Upper lobe of left lung (tissue), 4 donors: ENCODE measurements around the gene G6PC1.

Source experiments
- EP300 ChIP-seq, 4 donors: sonication (generic); formaldehyde crosslinking; IDR thresholded peaks; one replicate each; pipeline ENCODE4 v1.5.1; 2017; ENCODE audit warnings: antibody characterized with exemption in 4 of 4, control low read depth in 2 of 4
- POLR2A ChIP-seq, 4 donors: fragments of 450-650 bp; IDR thresholded peaks; one replicate each; pipeline ENCODE4 v1.5.1; 2016 to 2017; ENCODE audit warnings: antibody characterized with exemption in 4 of 4, mild to moderate bottlenecking in 2 of 4
- POLR2AphosphoS5 ChIP-seq, 2 donors: sonication (generic); formaldehyde crosslinking; IDR thresholded peaks; one replicate each; pipeline ENCODE4 v1.5.1; 2017; ENCODE audit warnings: antibody characterized with exemption in 2 of 2
- TF ChIP-seq, protein P1 (sequence below), 6 experiments: fragments of 450-650 bp in 4 of 6; fragments of 200-600 bp in 2 of 6; sonication (generic) in 2 of 6; IDR thresholded peaks; one replicate each; pipeline ENCODE4 v1.5.1; 2016 to 2019; ENCODE audit warnings: antibody characterized with exemption in 6 of 6

DNA sequence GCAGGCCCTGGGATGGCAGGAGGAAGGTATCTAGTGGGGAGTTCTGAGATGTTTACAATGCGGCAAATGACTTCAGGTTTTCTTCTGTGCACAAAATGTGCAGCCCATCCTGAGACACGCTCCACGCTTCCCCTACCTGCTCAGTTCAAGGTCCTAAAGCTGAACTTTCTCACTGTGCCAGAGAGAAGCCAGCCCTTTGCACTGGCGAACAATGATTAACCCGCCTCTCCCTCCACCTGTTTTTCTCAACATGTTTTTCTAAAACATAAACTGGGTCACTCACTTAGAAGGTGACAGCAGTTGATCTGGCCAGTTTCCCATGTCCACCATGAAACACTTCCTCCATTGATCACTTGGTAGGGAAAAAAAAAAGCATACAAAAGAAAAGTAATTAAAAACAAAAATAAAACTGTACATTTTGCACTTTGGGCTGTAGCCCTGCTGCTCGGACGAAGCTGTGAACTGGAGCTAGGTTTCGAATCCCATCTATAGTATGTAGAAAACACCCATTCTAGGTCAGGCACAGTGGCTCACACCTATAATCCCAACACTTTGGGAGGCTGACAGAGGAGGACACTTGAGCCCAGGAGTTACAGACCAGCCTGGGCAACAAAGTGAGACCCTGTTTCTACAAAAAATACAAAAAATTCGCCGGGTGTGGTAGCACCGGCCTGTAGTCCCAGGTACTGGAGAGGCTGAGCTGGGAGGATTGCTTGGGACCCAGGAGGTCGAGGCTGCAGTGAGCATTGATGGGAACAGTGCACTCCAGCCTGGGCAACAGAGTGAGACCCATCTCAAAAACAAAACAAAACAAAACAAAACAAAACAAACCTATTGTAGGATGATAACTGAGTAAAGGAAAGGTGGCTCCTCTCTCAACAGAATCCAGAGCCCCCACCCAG is 6.1 kb upstream of the G6PC1 start:
- TF ChIP-seq, protein P1, sequence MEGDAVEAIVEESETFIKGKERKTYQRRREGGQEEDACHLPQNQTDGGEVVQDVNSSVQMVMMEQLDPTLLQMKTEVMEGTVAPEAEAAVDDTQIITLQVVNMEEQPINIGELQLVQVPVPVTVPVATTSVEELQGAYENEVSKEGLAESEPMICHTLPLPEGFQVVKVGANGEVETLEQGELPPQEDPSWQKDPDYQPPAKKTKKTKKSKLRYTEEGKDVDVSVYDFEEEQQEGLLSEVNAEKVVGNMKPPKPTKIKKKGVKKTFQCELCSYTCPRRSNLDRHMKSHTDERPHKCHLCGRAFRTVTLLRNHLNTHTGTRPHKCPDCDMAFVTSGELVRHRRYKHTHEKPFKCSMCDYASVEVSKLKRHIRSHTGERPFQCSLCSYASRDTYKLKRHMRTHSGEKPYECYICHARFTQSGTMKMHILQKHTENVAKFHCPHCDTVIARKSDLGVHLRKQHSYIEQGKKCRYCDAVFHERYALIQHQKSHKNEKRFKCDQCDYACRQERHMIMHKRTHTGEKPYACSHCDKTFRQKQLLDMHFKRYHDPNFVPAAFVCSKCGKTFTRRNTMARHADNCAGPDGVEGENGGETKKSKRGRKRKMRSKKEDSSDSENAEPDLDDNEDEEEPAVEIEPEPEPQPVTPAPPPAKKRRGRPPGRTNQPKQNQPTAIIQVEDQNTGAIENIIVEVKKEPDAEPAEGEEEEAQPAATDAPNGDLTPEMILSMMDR (IDR thresholded peaks at IDR 0.05) = no peak
- no peak for TF ChIP-seq POLR2A (IDR thresholded peaks at IDR 0.05)
- TF ChIP-seq POLR2AphosphoS5 (IDR thresholded peaks at IDR 0.05) = no peak
- TF ChIP-seq EP300 (IDR thresholded peaks at IDR 0.05) = no peak
